Colonic mucosa (tissue), 4 donors: ENCODE results near the gene MET. TPM values are rescaled to one million over a fixed set of nuclear protein-coding genes. Genes with fewer than 3 reads are reported as not detected.

Source experiments
- DNase-seq: peaks from one replicate; pipeline ENCODE4 v3.0.0-alpha.2; 2020
- H3K27ac ChIP-seq: fragments of 200-600 bp; one replicate; pipeline ENCODE4 v1.8.0; 2021
- H3K27me3 ChIP-seq: fragments of 200-600 bp; one replicate; pipeline ENCODE4 v1.8.0; 2021
- H3K36me3 ChIP-seq: fragments of 200-600 bp; one replicate; pipeline ENCODE4 v1.8.0; 2021
- H3K4me1 ChIP-seq: fragments of 200-600 bp; one replicate; pipeline ENCODE4 v1.8.0; 2021; ENCODE audit warnings: mild to moderate bottlenecking
- H3K4me3 ChIP-seq: fragments of 200-600 bp; one replicate; pipeline ENCODE4 v1.8.0; 2021
- H3K9ac ChIP-seq, 2 donors: one replicate each; pipeline ENCODE4 v1.7.0; 2013; ENCODE audit warnings: control low read depth in 2 of 2, low read depth in 2 of 2, low read length in 2 of 2
- H3K9me3 ChIP-seq: fragments of 200-600 bp; one replicate; pipeline ENCODE4 v1.8.0; 2021
- CTCF ChIP-seq: fragments of 200-600 bp; IDR thresholded peaks from one replicate; pipeline ENCODE4 v1.8.0; 2022; ENCODE audit warnings: antibody characterized with exemption, mild to moderate bottlenecking
- intact Hi-C: fragments of 100-400 bp; cut with DNase I; formaldehyde crosslinking; loops from one replicate; pipeline ENCODE4 v1.14.1; 2022
- total RNA-seq, 2 donors: library from RNA; stranded (reverse); fragmentation: NEBNext Ultra II Directional in 1 of 2; extraction: Animal tissue kit (Norgen Biotek cat#: 25700) in 1 of 2; gene quantifications; one replicate each; pipeline ENCODE4 v1.2.1, GENCODE V29; 2021
- donor health status: healthy.
- donor health status: DM: no; HTN: no; CAD: no.
- donor health status: DM: no; HTN: no; CAD: no.

Gene MET
- total RNA-seq, 2 donors from 2014 or later, result 38.3 to 45.3 TPM

GRCh38 chr7:116783666-116784318, 111.8 kb downstream of the MET start:
- H3K36me3 ChIP-seq, result no peaks in the 10 kb centered on the region
- H3K9ac ChIP-seq, result no peak overlapping the region
- H3K27ac ChIP-seq, result peak overlapping the region; percentile 27
- H3K4me3 ChIP-seq, result no peak overlapping the region
- H3K27me3 ChIP-seq, result no peaks in the 10 kb centered on the region
- TF ChIP-seq CTCF, result no peak
- no peak for DNase-seq
- peaks cover 8% of the 10 kb centered on the region for H3K4me1 ChIP-seq
- intact Hi-C loops, result no loop called here
- no peaks in the 10 kb centered on the region for H3K9me3 ChIP-seq

- Histone ChIP-seq H3K4me1 (peaks cover 8% of the 10 kb centered on the region), H3K4me3 (no peak overlapping the region), H3K27ac (no peak overlapping the region), H3K9ac (no peak overlapping the region), H3K9me3 (no peaks in the 10 kb centered on the region), H3K36me3 (no peaks in the 10 kb centered on the region), H3K27me3 (no peaks in the 10 kb centered on the region)
- no peak for TF ChIP-seq CTCF
- no peak for DNase-seq
- intact Hi-C loops, result loop anchor here (5.0 kb wide), 1 partner anchor 112 kb away; the partner anchor contains the start of gene MET
Observed at GRCh38 chr7:116784647-116785046, 112.7 kb downstream of the MET start.

GRCh38 chr7:116785843-116786242, 113.8 kb downstream of the MET start:
- Histone ChIP-seq H3K9ac (no peak overlapping the region), H3K27ac (no peak overlapping the region), H3K9me3 (no peaks in the 10 kb centered on the region), H3K27me3 (no peaks in the 10 kb centered on the region), H3K36me3 (no peaks in the 10 kb centered on the region), H3K4me1 (peaks cover 1% of the 10 kb centered on the region), H3K4me3 (no peak overlapping the region)
- TF ChIP-seq CTCF, result no peak
- intact Hi-C loops, result loop anchor here (5.0 kb wide), 1 partner anchor 114 kb away; the partner anchor contains the start of gene MET
- no peak for DNase-seq

GRCh38 chr7:116786791-116787443, 114.9 kb downstream of the MET start:
- no peaks in the 10 kb centered on the region for H3K4me1 ChIP-seq
- no peak for DNase-seq
- TF ChIP-seq CTCF, result no peak
- H3K9ac ChIP-seq, result no peak overlapping the region
- no peak overlapping the region for H3K4me3 ChIP-seq
- no peaks in the 10 kb centered on the region for H3K36me3 ChIP-seq
- H3K27me3 ChIP-seq, result no peaks in the 10 kb centered on the region
- H3K9me3 ChIP-seq, result no peaks in the 10 kb centered on the region
- H3K27ac ChIP-seq, result no peak overlapping the region
- intact Hi-C loops, result loop anchor here (5.0 kb wide), 1 partner anchor 115 kb away; the partner anchor contains the start of gene MET

GRCh38 chr7:116787881-116788280, 115.9 kb downstream of the MET start:
- Histone ChIP-seq H3K9ac (no peak overlapping the region), H3K9me3 (no peaks in the 10 kb centered on the region), H3K36me3 (no peaks in the 10 kb centered on the region), H3K27ac (no peak overlapping the region), H3K27me3 (no peaks in the 10 kb centered on the region), H3K4me3 (no peak overlapping the region), H3K4me1 (no peaks in the 10 kb centered on the region)
- intact Hi-C loops, result loop anchor here (5.0 kb wide), 1 partner anchor 116 kb away; the partner anchor contains the start of gene MET
- TF ChIP-seq CTCF, result no peak
- no peak for DNase-seq
